Uterus (tissue), 4 donors: Measurements from ENCODE around the gene NFU1. TPM values are rescaled to one million over a fixed set of nuclear protein-coding genes. Genes with fewer than 3 reads are reported as not detected.

Experiments used
- DNase-seq, 2 donors: peaks; one replicate each; pipeline ENCODE4 v3.0.0-alpha.2; 2019 to 2020
- H3K27ac ChIP-seq, 2 donors: fragments of 200-600 bp; sonication (generic); 1 replicate in 1 of 2; 2 replicates in 1 of 2; pipeline ENCODE4 v1.5.1; 2016 to 2018
- H3K27me3 ChIP-seq, 2 donors: fragments of 200-600 bp; sonication (generic); one replicate each; pipeline ENCODE4 v1.5.1; 2018 to 2019; ENCODE audit warnings: control low read depth in 1 of 2
- H3K36me3 ChIP-seq, 2 donors: fragments of 200-600 bp; sonication (generic); one replicate each; pipeline ENCODE4 v1.5.1; 2019; ENCODE audit warnings: control low read depth in 1 of 2
- H3K4me1 ChIP-seq, 2 donors: fragments of 200-600 bp; sonication (generic); one replicate each; pipeline ENCODE4 v1.5.1; 2018 to 2019; ENCODE audit warnings: control low read depth in 1 of 2
- H3K4me3 ChIP-seq, 2 donors: fragments of 200-600 bp; sonication (generic); 1 replicate in 1 of 2; 2 replicates in 1 of 2; pipeline ENCODE4 v1.5.1; 2018 to 2019; ENCODE audit warnings: mild to moderate bottlenecking in 1 of 2
- H3K9me3 ChIP-seq, 2 donors: fragments of 200-600 bp; sonication (generic); one replicate each; pipeline ENCODE4 v1.5.1; 2019; ENCODE audit warnings: control low read depth in 1 of 2
- POLR2A ChIP-seq, 2 donors: fragments of 450-650 bp; IDR thresholded peaks; one replicate each; pipeline ENCODE4 v1.6.1; 2016; ENCODE audit warnings: antibody characterized with exemption in 2 of 2, mild to moderate bottlenecking in 1 of 2, moderate library complexity in 1 of 2
- intact Hi-C: fragments of 100-400 bp; cut with DNase I; formaldehyde crosslinking; loops from one replicate; pipeline ENCODE4 v1.15.1; 2023; ENCODE audit warnings: low total_unique reads
- total RNA-seq, 4 donors: library from RNA; depleted of rRNA in 3 of 4; stranded (reverse); fragments of >200 nt in 3 of 4; gene quantifications; one replicate each; pipeline versions ENCODE4 v1.1.0 to v1.2.4, GENCODE V29; 2014 to 2023
- TF ChIP-seq, protein P1 (sequence below), 4 experiments: fragments of 200-600 bp in 2 of 4; fragments of 450-650 bp in 2 of 4; sonication (generic) in 2 of 4; IDR thresholded peaks; one replicate each; pipeline ENCODE4 v1.5.1; 2016 to 2019; ENCODE audit warnings: antibody characterized with exemption in 4 of 4, mild to moderate bottlenecking in 2 of 4, moderate library complexity in 1 of 4
- donor health status: DM: yes; HTN: yes; CAD: no.

The NFU1 gene
- total RNA-seq, 4 donors from 2014 or later: 24.4 to 55.3 (median 41.6) TPM

DNA sequence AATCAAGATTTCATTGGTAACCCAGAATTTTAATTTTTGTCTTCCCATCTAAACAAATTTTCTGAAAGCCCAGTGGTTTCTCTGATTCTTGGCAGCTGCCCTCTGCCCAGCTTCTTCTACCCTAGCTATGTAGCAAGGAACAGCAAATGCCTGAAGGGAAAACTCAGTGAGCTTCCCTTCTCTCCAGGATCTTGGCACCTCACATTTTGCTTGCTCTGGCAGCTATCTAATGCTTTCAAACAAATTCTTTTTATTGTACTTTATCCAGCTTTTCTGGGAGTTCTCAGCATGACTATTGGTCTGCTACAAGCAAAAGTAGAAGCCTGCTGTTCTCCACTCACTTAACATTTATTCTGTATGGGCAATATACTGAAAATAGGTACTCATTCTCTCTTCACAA, 31.9 kb downstream of the NFU1 start:
- intact Hi-C loops: no loop called here
- TF ChIP-seq, protein P1, sequence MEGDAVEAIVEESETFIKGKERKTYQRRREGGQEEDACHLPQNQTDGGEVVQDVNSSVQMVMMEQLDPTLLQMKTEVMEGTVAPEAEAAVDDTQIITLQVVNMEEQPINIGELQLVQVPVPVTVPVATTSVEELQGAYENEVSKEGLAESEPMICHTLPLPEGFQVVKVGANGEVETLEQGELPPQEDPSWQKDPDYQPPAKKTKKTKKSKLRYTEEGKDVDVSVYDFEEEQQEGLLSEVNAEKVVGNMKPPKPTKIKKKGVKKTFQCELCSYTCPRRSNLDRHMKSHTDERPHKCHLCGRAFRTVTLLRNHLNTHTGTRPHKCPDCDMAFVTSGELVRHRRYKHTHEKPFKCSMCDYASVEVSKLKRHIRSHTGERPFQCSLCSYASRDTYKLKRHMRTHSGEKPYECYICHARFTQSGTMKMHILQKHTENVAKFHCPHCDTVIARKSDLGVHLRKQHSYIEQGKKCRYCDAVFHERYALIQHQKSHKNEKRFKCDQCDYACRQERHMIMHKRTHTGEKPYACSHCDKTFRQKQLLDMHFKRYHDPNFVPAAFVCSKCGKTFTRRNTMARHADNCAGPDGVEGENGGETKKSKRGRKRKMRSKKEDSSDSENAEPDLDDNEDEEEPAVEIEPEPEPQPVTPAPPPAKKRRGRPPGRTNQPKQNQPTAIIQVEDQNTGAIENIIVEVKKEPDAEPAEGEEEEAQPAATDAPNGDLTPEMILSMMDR (IDR thresholded peaks at IDR 0.05): no peak
- TF ChIP-seq POLR2A (IDR thresholded peaks at IDR 0.05): no peak
- no peaks in the 10 kb centered on the region for H3K36me3 ChIP-seq

GRCh38 chr2:69400121-69400520, 37.1 kb downstream of the NFU1 start:
- Histone ChIP-seq H3K36me3 (no peaks in the 10 kb centered on the region), H3K9me3 (no peaks in the 10 kb centered on the region), H3K4me3 (no peak overlapping the region), H3K4me1 (no peaks in the 10 kb centered on the region), H3K27me3 (no peaks in the 10 kb centered on the region), H3K27ac (no peak overlapping the region)
- intact Hi-C loops: no loop called here
- DNase-seq: no peak
- TF ChIP-seq, protein P1 (IDR thresholded peaks at IDR 0.05): no peak
- TF ChIP-seq POLR2A (IDR thresholded peaks at IDR 0.05): no peak

More for the DNA sequence above, 31.9 kb downstream of the NFU1 start:
- no peak overlapping the region for H3K4me3 ChIP-seq
- DNase-seq: no peak
- H3K27me3 ChIP-seq: no peaks in the 10 kb centered on the region
- H3K9me3 ChIP-seq: no peaks in the 10 kb centered on the region
- H3K27ac ChIP-seq: no peak overlapping the region
- no peaks in the 10 kb centered on the region for H3K4me1 ChIP-seq

DNA sequence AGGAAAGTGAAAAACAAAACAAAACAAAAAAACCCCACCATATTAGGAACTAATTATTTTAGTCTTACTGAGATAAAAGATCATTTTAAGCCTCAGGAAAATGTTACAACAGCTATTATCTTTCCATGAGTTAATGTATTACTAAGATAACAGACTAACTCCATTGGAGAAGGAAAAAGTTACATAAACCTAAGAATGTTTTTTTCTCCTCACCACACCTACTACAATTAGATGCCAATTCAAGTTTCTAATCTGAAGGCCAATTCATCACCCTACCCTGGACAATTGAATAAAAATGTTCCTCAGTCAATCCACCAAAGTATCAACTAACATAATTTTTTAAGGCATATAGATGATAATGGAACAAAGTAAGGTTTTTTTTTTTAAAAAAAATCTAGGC, 40.0 kb downstream of the NFU1 start:
- no peak overlapping the region for H3K4me3 ChIP-seq
- no peaks in the 10 kb centered on the region for H3K9me3 ChIP-seq
- intact Hi-C loops: no loop called here
- no peak overlapping the region for H3K27ac ChIP-seq
- no peaks in the 10 kb centered on the region for H3K4me1 ChIP-seq
- no peaks in the 10 kb centered on the region for H3K27me3 ChIP-seq
- H3K36me3 ChIP-seq: no peaks in the 10 kb centered on the region
- TF ChIP-seq, protein P1 (IDR thresholded peaks at IDR 0.05): no peak
- no peak for TF ChIP-seq POLR2A (IDR thresholded peaks at IDR 0.05)
- DNase-seq: no peak

- H3K27me3 ChIP-seq: no peaks in the 10 kb centered on the region
- H3K36me3 ChIP-seq: no peaks in the 10 kb centered on the region
- no peaks in the 10 kb centered on the region for H3K4me1 ChIP-seq
- no peak overlapping the region for H3K27ac ChIP-seq
- TF ChIP-seq, protein P1 (IDR thresholded peaks at IDR 0.05): no peak
- TF ChIP-seq POLR2A (IDR thresholded peaks at IDR 0.05): no peak
- H3K9me3 ChIP-seq: no peaks in the 10 kb centered on the region
- intact Hi-C loops: no loop called here
- no peak for DNase-seq
- no peak overlapping the region for H3K4me3 ChIP-seq
These were observed 41.4 kb downstream of the NFU1 start for GRCh38 chr2:69395866-69396265.

GRCh38 chr2:69393963-69394362, 43.3 kb downstream of the NFU1 start:
- no peaks in the 10 kb centered on the region for H3K9me3 ChIP-seq
- H3K27ac ChIP-seq: no peak overlapping the region
- H3K27me3 ChIP-seq: no peaks in the 10 kb centered on the region
- no peaks in the 10 kb centered on the region for H3K36me3 ChIP-seq
- TF ChIP-seq, protein P1 (IDR thresholded peaks at IDR 0.05): no peak
- no peak for TF ChIP-seq POLR2A (IDR thresholded peaks at IDR 0.05)
- intact Hi-C loops: no loop called here
- H3K4me3 ChIP-seq: no peak overlapping the region
- H3K4me1 ChIP-seq: no peaks in the 10 kb centered on the region
- DNase-seq: no peak
